CD4-positive, alpha-beta T cell treated with Interleukin-17A for 4 hours (primary cell): Measurements from ENCODE around the gene PRKCE.

Experiments
- DNase-seq: peaks from one replicate; pipeline ENCODE4 v3.0.0-alpha.2; 2020; ENCODE audit warnings: mixed read lengths

Gene PRKCE

GRCh38 chr2:45729753-45730512 lies 78.5 kb downstream of the PRKCE start:
- DNase-seq, result no peak

GRCh38 chr2:45731141-45731540 lies 79.7 kb downstream of the PRKCE start:
- DNase-seq, result no peak

- no peak for DNase-seq
These were observed 81.0 kb downstream of the PRKCE start for GRCh38 chr2:45732436-45732835.

- DNase-seq, result no peak
These were observed 81.5 kb downstream of the PRKCE start for GRCh38 chr2:45732946-45733345.

- no peak for DNase-seq
These were observed 82.9 kb downstream of the PRKCE start for GRCh38 chr2:45734336-45734735.

- DNase-seq, result no peak
These were observed 83.5 kb downstream of the PRKCE start for GRCh38 chr2:45734952-45735351.

GRCh38 chr2:45736757-45737704 lies 85.6 kb downstream of the PRKCE start:
- no peak for DNase-seq

GRCh38 chr2:45739796-45740485 lies 88.5 kb downstream of the PRKCE start:
- peak; percentile 6 for DNase-seq

- no peak for DNase-seq
These were observed 89.8 kb downstream of the PRKCE start for GRCh38 chr2:45741161-45741850.

- DNase-seq, result no peak
These were observed 92.3 kb downstream of the PRKCE start for GRCh38 chr2:45743531-45744396.

- no peak for DNase-seq
These were observed 93.8 kb downstream of the PRKCE start for GRCh38 chr2:45745231-45745630.

GRCh38 chr2:45746888-45747287 lies 95.4 kb downstream of the PRKCE start:
- DNase-seq, result no peak

- DNase-seq, result no peak
These were observed 95.9 kb downstream of the PRKCE start for GRCh38 chr2:45747363-45747762.

GRCh38 chr2:45748239-45748638 lies 96.8 kb downstream of the PRKCE start:
- DNase-seq, result no peak

GRCh38 chr2:45750001-45750400 lies 98.5 kb downstream of the PRKCE start:
- no peak for DNase-seq

GRCh38 chr2:45750484-45750883 lies 99.0 kb downstream of the PRKCE start:
- DNase-seq, result no peak

- DNase-seq, result no peak
These were observed 101.9 kb downstream of the PRKCE start for GRCh38 chr2:45753381-45753780.

GRCh38 chr2:45754131-45755010 lies 102.9 kb downstream of the PRKCE start:
- no peak for DNase-seq

- DNase-seq, result no peak
These were observed 104.3 kb downstream of the PRKCE start for GRCh38 chr2:45755585-45756335.

- no peak for DNase-seq
These were observed 106.5 kb downstream of the PRKCE start for GRCh38 chr2:45758018-45758417.
